Measurements from ENCODE around the gene ZBP1. TPM values are rescaled to one million over a fixed set of nuclear protein-coding genes. Genes with fewer than 3 reads are reported as not detected.

The ZBP1 gene
- total RNA-seq, 1 donor from 2014 or later, result 1.3 TPM

GRCh38 chr20:57558614-57559288, 61.5 kb downstream of the ZBP1 start:
- DNase-seq (ENCODE audit: low spot score), result no peak

- no peak for DNase-seq (ENCODE audit: low spot score)
Measured at GRCh38 chr20:57557926-57558613, 62.2 kb downstream of the ZBP1 start.

DNA sequence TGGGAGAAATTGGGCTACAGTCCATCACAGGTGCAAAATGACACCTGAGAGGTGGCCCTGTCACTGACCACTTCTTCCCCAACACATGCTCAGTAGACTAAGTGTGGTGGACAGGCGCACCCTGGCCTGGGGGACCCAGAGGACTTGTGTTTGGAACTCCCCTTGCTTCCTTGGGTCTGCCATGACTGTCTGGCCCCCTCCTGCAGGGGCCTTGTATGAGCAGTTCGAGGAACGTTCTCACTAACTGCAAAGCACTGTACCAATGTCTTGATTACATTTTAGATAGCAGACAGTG, 63.3 kb downstream of the ZBP1 start:
- DNase-seq (ENCODE audit: low spot score), result no peak

- DNase-seq (ENCODE audit: low spot score), result no peak
Measured at GRCh38 chr20:57555457-57556184, 64.6 kb downstream of the ZBP1 start.

Other genes with a start within 250 kb of the ZBP1 start
- gene RBM38, start 229.0 kb downstream of the ZBP1 start, total RNA-seq, result 21.9 TPM
- 0.17 TPM for gene CTCFL, start 95.3 kb downstream of the ZBP1 start, total RNA-seq
- gene PCK1, start 59.3 kb downstream of the ZBP1 start, total RNA-seq, result 27.0 TPM
- 83.8 TPM for gene PMEPA1, start 89.6 kb upstream of the ZBP1 start, total RNA-seq

Data from mucosa of gallbladder (tissue), 1 donor.